Inflammatory macrophage treated with lipopolysaccharide for 4 hours (primary cell): ENCODE measurements around the gene AFF3.

Experiments
- DNase-seq: peaks from one replicate; pipeline ENCODE4 v3.0.0-alpha.2; 2020

AFF3 gene

GRCh38 chr2:100039291-100039980 is 103.0 kb downstream of the AFF3 start:
- peak; percentile 47 for DNase-seq

DNA sequence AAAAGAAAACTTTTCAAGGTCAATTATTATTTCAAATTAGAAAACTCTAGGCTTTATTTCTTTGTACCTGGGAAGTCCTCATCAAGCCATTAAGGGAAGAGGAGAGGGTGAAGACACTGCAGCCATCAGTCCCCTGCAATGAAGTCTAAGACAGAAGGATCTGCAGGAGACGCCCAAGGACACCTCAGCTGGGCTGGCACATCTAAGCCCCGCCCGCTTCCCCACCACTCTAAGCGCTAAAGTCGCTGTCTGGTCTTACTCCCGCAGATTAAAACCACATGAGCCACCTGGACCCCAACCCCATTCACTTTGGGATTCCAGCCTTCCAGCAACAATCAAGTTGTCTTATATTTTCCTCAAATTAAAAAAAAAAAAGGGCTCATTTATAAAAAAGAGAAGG is 104.4 kb downstream of the AFF3 start:
- no peak for DNase-seq

DNA sequence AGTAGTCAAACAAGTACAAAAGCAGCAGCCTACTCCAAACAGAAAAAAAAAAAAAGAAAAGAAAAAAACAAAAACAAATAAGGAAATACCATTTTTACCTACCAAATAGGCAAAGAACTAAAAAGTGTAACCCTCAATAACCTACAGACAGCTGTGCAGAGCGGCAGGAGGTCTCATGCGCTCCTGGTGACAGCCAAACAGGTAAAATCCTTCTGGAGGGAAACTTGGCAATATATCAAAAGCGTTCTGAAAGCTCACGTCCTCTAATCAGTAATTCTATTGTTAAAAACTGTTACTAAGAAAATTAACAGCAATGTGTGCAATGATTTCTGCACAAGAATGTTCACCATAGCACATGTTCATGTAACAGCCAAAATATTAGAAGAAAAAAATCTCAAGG is 105.6 kb downstream of the AFF3 start:
- DNase-seq = no peak

- no peak for DNase-seq
These were observed 106.4 kb downstream of the AFF3 start for GRCh38 chr2:100036026-100036425.

DNA sequence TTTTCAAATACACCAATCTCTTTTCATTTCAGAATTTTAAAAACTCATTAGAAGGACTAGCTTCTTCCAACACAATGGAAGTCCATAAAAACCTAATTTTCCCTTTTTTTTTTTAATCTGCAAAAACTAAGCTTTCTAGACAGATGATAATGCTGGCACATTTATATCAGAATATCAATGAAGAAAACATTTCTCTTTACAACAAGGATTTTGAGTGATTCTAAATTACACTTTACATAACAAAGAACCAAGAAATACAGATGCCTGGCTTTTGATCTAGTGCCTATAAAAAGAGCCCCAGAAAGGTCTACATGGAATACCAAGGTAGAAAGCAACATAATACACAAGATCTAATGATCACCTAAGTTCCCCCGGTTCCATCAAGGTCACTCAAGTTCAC is 108.0 kb downstream of the AFF3 start:
- DNase-seq = no peak

GRCh38 chr2:100033976-100034375 is 108.4 kb downstream of the AFF3 start:
- no peak for DNase-seq

- no peak for DNase-seq
These were observed 110.8 kb downstream of the AFF3 start for GRCh38 chr2:100031604-100032003.

DNA sequence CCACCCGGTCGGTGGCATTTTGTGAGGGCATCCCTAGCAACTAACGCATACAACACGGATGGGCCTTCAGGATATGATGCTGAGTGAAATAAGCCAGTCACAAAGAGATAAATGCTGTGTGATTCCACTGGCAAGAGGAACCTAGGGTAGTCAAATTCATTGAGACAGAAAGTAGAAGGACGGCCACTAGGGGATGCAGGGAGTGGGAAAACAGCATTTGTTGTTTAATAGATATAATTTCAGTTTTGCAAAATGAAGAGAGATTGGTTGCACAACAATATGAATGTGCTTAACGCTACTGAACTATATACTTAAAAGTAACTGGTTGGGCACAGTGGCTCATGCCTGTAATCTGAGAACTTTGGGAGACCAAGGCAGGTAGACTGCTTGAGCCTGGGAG is 112.9 kb downstream of the AFF3 start:
- DNase-seq = no peak

DNA sequence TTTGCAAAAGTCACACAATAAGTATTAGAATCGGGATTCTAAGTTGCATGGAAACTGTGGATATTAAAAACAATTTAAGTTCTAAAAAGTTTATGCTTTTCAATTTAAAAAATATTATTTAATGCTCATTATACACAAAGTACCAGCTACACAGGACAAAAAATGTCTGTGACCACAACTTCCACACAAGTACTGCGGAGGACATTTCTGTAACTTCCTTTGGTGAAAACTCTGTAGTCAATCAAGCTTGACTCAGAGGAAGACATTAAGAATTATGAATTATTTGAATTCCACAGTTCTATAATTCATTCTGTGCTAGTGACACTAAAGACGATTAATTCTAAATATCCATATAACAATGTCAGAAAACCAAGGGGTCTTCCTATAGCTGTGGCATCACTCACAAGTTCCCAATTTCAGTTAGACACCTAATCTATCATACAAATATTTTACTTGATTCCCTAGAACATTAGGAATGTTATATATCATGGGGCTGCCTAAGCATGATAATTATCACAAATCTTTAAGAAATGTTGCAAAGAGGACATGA is 120.5 kb downstream of the AFF3 start:
- no peak for DNase-seq

GRCh38 chr2:100019499-100019898 is 122.9 kb downstream of the AFF3 start:
- no peak for DNase-seq

- no peak for DNase-seq
These were observed 123.8 kb downstream of the AFF3 start for GRCh38 chr2:100018341-100019193.

- DNase-seq = no peak
These were observed 124.8 kb downstream of the AFF3 start for GRCh38 chr2:100017633-100018032.

DNA sequence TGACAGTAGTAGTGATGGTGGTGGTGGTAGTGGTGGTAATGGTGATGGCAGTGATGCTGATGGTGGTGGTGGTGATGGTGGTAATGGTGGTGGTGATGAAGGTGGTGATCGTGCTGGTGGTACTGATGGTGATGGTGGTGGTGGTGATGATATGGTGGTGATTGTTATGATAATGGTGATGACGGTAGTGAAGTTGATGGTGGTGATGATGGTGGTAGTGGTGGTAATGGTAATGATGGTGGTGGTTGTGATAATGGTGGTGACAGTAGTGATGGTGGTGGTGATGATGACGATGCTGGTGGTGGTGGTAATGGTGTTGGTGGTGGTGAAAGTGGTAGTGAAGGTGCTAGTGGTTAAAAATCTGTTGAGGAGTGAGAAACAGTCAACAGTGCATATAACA is 125.6 kb downstream of the AFF3 start:
- DNase-seq = no peak

DNA sequence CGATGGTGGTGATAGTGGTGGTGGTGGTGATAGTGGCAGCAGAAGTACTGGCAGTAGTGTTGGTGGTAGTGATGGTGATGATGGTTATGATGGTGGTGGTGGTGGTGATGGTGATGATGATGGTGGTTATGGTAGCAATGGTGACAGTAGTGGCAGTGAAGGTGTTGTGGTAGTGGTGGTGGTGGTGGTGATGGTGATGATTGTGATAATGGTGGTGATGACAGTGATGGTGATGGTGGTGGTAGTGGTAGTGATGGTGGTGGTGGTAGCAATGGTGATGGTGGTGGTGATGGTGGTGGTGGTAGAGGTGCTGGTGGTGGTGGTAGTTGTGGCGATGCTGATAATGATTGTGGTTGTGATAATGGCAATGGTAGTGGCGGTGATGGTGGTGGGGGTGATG is 126.5 kb downstream of the AFF3 start:
- no peak for DNase-seq

GRCh38 chr2:100013892-100014677 is 128.3 kb downstream of the AFF3 start:
- DNase-seq = peak; percentile 11

GRCh38 chr2:100012561-100012960 is 129.8 kb downstream of the AFF3 start:
- no peak for DNase-seq

DNA sequence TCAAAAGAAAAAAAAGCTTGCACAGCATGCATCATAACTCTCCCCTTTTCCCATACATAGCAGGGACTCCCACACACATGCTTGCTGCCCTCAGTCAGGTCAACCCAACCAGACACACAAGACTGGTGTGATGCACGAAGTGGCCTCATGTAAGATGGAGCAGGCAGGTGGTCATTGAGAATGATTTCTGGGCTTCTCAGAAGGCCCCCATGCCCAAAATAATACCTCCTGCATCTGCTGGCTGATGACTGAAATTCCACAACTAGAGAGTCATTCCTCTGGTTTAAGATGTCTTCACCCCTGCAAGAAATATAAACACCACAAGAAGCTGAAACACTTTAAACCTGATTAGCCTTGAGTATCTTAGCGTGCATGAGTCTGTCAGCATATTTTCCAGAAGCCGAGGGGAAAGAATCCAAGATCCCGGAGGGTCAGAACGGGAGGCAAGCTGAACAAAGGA is 131.1 kb downstream of the AFF3 start:
- no peak for DNase-seq

- DNase-seq = no peak
These were observed 131.8 kb downstream of the AFF3 start for GRCh38 chr2:100010606-100011005.

- peak; percentile 8 for DNase-seq
These were observed 132.6 kb downstream of the AFF3 start for GRCh38 chr2:100009743-100010142.

DNA sequence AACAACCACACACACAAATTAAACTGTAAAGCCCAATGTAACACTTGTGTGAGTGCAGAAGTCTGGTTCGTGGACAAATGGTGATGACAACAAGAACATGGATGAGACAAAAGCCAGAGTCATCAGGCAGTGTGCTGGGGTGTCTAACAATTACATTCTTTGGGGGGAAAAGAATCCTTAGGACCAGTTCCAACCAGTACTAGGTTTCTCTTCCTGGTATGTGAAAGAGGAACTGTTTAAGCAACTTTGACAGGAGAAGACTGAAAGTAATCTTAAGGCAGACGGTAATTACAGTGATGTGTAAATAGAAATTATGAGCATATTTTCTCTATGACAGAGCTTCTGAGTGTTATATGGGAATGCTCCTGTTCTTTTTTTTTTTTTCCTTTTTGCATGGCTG is 133.4 kb downstream of the AFF3 start:
- DNase-seq = peak; percentile 70

DNA sequence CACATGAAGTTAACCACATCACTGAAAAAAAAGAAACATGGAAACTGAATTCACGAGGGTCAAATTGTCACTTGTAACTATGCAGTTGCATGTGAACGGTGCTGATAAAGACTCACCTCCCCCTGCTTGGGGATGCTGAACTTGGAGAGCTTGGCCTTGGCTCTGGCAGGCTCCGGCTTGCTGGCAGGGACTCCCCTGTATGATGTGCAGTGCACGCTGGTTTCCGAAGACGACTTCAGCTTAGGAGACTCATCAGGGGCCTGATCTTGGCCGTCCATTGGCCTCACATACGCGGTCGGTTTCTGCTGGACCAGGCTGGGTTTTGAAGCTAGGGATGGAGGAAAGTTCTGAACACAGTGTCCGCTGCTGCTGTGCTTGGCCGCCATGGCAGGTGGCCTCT is 135.9 kb downstream of the AFF3 start:
- DNase-seq = no peak

DNA sequence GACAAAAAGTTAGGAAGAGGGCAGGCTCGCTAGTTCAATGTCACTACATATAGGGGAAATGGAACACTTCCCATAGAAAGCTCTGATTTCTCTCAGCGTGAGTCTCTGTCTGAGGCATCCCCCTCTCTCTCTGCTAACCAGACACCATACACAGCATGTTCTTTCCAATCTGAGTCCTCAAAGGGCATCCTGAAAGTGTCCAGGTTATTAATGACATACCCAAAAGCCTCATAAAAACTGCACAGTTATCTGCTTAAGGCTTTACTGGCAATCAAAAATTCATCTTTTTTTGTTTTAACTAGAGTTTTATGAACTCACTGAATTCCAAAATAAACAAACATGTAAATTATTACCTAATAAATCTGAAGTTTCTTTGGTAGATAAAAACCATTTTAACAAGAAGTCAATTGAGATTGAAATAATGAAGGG is 137.4 kb downstream of the AFF3 start:
- DNase-seq = no peak

DNA sequence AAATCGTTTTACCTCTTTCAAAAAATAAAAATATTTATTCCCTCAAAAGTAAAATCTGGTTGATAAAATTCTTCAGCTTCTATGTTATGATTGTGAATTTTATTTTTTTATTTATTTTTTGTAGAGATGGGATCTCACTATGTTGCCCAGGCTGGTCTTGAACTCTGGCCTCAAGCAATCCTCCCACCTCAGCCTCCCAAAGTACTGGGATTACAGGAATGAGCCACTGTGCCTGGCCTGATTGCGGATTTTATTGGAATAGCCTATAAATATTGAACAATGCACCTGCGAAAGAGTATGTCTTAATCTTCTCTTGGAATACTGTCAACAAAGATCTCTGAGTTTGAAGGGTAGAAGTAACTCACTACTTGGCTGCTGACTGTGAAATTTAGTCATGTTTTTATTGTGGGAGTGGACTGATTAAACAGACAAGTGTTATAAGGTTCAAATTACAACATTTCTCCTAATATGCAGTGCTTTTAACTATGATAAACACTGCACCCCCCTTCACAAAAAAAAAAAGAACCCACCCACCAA is 138.0 kb downstream of the AFF3 start:
- DNase-seq = no peak
